GM12878 (cell line): ENCODE results near the gene STX1B. TPM values are rescaled to one million over a fixed set of nuclear protein-coding genes. Genes with fewer than 3 reads are reported as not detected.

ENCODE experiments used
- ATAC-seq: fragments of 200-7000 bp; cut with Tn5 transposase; 3 replicates; pipeline ENCODE4 v1.9.1; 2020; ENCODE audit warnings: mild to moderate bottlenecking, moderate library complexity
- BruUV-seq: library from RNA; stranded (reverse); fragments of 400-500 nt; replicated peaks from 2 replicates; lab custom pipeline; 2021; lab: Mats Ljungman, UMichigan
- CTCF ChIA-PET: fragments of 300-600 bp; sonication (Branson Sonifier 250); formaldehyde crosslinking; extraction: SDS; loops from one replicate; lab custom pipeline; 2021; ENCODE audit warnings: inconsistent platforms; lab: Yijun Ruan, JAX
- POLR2A ChIA-PET: fragments of 350-600 bp; formaldehyde crosslinking; extraction: SDS; loops from one replicate; lab custom pipeline; 2021; ENCODE audit warnings: inconsistent platforms; lab: Charles Lee
- RAD21 ChIA-PET: fragments of 300-600 bp; sonication (Branson Sonifier 250); formaldehyde crosslinking; loops from one replicate; lab custom pipeline; 2023; ENCODE audit warnings: antibody characterized with exemption; ENCODE audit not compliant: unreplicated experiment; lab: Charles Lee
- SMC1A ChIA-PET: fragments of 300-600 bp; sonication (Branson Sonifier 250); formaldehyde crosslinking; loops from one replicate; lab custom pipeline; 2023; ENCODE audit not compliant: unreplicated experiment, uncharacterized antibody; lab: Charles Lee
- DNase-seq: peaks from one replicate; pipeline ENCODE4 v3.0.0-alpha.2; 2011; ENCODE audit warnings: low read depth, low spot score
- FAIRE-seq: peaks from 3 replicates; lab custom pipeline; 2011; peaks lifted over from hg19 to GRCh38; lab: Jason Lieb, UNC
- H2AFZ ChIP-seq: 2 replicates; pipeline ENCODE4 v1.6.0; 2011; ENCODE audit warnings: low read depth, low read length, control low read depth; ENCODE audit not compliant: control insufficient read depth
- H3K27ac ChIP-seq: 2 replicates; pipeline ENCODE4 v1.5.1; 2011; ENCODE audit warnings: control low read depth; ENCODE audit not compliant: control insufficient read depth, insufficient read depth
- H3K27me3 ChIP-seq, 2 experiments: replicated peaks in 1 of 2; 2 replicates each; pipeline versions ENCODE4 v1.6.0 to v1.6.1; 2011; ENCODE audit warnings: low read length in 1 of 2; ENCODE audit not compliant: control insufficient read depth in 2 of 2, insufficient read depth in 2 of 2
- H3K36me3 ChIP-seq, 2 experiments: 2 replicates each; pipeline ENCODE4 v1.5.1; 2011; ENCODE audit warnings: low read length in 1 of 2; ENCODE audit not compliant: control insufficient read depth in 2 of 2, insufficient read depth in 2 of 2
- H3K4me1 ChIP-seq: 2 replicates; pipeline ENCODE4 v1.6.1; 2011; ENCODE audit warnings: mild to moderate bottlenecking, low read length, moderate library complexity, mixed read lengths; ENCODE audit not compliant: control insufficient read depth, insufficient read depth
- H3K4me2 ChIP-seq: 2 replicates; pipeline ENCODE4 v1.6.0; 2011; ENCODE audit warnings: control low read depth; ENCODE audit not compliant: control insufficient read depth, insufficient read depth
- H3K4me3 ChIP-seq: fragments of 200-600 bp; sonication (generic); 2 replicates; pipeline ENCODE4 v1.5.1; 2016
- H3K79me2 ChIP-seq: 2 replicates; pipeline ENCODE4 v1.6.0; 2011; ENCODE audit warnings: low read length; ENCODE audit not compliant: control insufficient read depth, insufficient read depth
- H3K9ac ChIP-seq: 2 replicates; pipeline ENCODE4 v1.8.0; 2011; ENCODE audit warnings: low read length, control low read depth, mixed read lengths; ENCODE audit not compliant: control insufficient read depth, insufficient read depth
- H3K9me3 ChIP-seq: replicated peaks from 3 replicates; pipeline ENCODE4 v1.5.1; 2011; ENCODE audit warnings: mild to moderate bottlenecking, low read length; ENCODE audit not compliant: control insufficient read depth, insufficient read depth
- H4K20me1 ChIP-seq: 2 replicates; pipeline ENCODE4 v1.6.0; 2011; ENCODE audit not compliant: control insufficient read depth, insufficient read depth
- CBFB ChIP-seq: IDR thresholded peaks from 2 replicates; pipeline ENCODE4 v1.6.1; 2016; ENCODE audit warnings: antibody characterized with exemption, low read depth
- DPF2 ChIP-seq: fragments of 450-650 bp; IDR thresholded peaks from 2 replicates; pipeline ENCODE4 v1.6.1; 2017; ENCODE audit warnings: mild to moderate bottlenecking
- HDGF ChIP-seq: fragments of 450-650 bp; IDR thresholded peaks from 2 replicates; pipeline ENCODE4 v1.6.1; 2016; ENCODE audit warnings: antibody characterized with exemption
- IKZF1 ChIP-seq: fragments of 450-650 bp; conservative IDR thresholded peaks from 2 replicates; pipeline ENCODE4 v1.6.1; 2017; ENCODE audit warnings: antibody characterized with exemption, mild to moderate bottlenecking
- PAX8 ChIP-seq: fragments of 450-650 bp; IDR thresholded peaks from 2 replicates; pipeline ENCODE4 v1.6.1; 2017; ENCODE audit warnings: mild to moderate bottlenecking, moderate library complexity
- POLR2A ChIP-seq: IDR thresholded peaks from 2 replicates; pipeline ENCODE4 v1.6.1; 2011; ENCODE audit warnings: low read depth, mild to moderate bottlenecking, low read length
- POU2F2 ChIP-seq: IDR thresholded peaks from 3 replicates; pipeline ENCODE4 v1.6.1; 2011; ENCODE audit warnings: low read depth, mild to moderate bottlenecking, low read length, borderline replicate concordance
- RAD21 ChIP-seq: IDR thresholded peaks from 2 replicates; pipeline ENCODE4 v1.6.1; 2011; ENCODE audit warnings: mild to moderate bottlenecking, low read depth, low read length, moderate library complexity; ENCODE audit not compliant: insufficient read depth
- ZNF217 ChIP-seq: fragments of 450-650 bp; IDR thresholded peaks from 2 replicates; pipeline ENCODE4 v1.6.1; 2017; ENCODE audit warnings: antibody characterized with exemption, mild to moderate bottlenecking
- WGBS: methylation state at CpG from one replicate; pipeline ENCODE4 v1.1.6; 2016; ENCODE audit warnings: low lambda C conversion rate; ENCODE audit not compliant: insufficient replicate concordance, insufficient coverage; ENCODE audit errors: missing lambda C conversion rate; 5-methylcytosine and 5-hydroxymethylcytosine counted together
- in situ Hi-C: fragments of 300-500 bp; cut with MboI; formaldehyde crosslinking; loops from 9 replicates; pipeline ENCODE4 v1.14.3; 2018; ENCODE audit warnings: mixed read lengths
- intact Hi-C: fragments of 100-400 bp; cut with micrococcal nuclease; formaldehyde crosslinking; loops from one replicate; pipeline ENCODE4 v1.14.2; 2022; ENCODE audit not compliant: unreplicated experiment
- polyA plus RNA-seq, 11 experiments: library from polyadenylated mRNA; depleted of rRNA in 4 of 11; unstranded in 6 of 11; stranded (reverse) in 5 of 11; fragments of >200 nt; fragmentation: Nextera tagmentation in 4 of 11; fragmentation: Illumina TruSeq in 1 of 11; extraction: Ambion mirVana in 4 of 11; extraction: Trizol in 1 of 11; gene quantifications; 1 replicate in 1 of 11; 2 replicates in 10 of 11; pipeline versions ENCODE4 v1.2.1 to v1.2.3, GENCODE V29; 2011 to 2016; ENCODE audit warnings: inconsistent platforms in 2 of 11, missing spikeins in 2 of 11, low read depth in 1 of 11
- total RNA-seq, 4 experiments: library from RNA; depleted of rRNA in 3 of 4; stranded (reverse); fragments of >200 nt in 3 of 4; fragmentation: Illumina TruSeq in 1 of 4; extraction: Trizol in 1 of 4; gene quantifications; 2 replicates each; pipeline versions ENCODE4 v1.2.1 to v1.2.3, GENCODE V29; 2013 to 2021
- TF ChIP-seq, protein P1 (sequence below): fragments of 450-650 bp; IDR thresholded peaks from 2 replicates; pipeline ENCODE4 v1.6.1; 2016; ENCODE audit warnings: mild to moderate bottlenecking
- TF ChIP-seq, protein P2 (sequence below): fragments of 450-650 bp; IDR thresholded peaks from 2 replicates; pipeline ENCODE4 v1.6.1; 2017; ENCODE audit warnings: mild to moderate bottlenecking
- TF ChIP-seq, protein P3 (sequence below): fragments of 450-650 bp; conservative IDR thresholded peaks from 2 replicates; pipeline ENCODE4 v1.6.1; 2017; ENCODE audit warnings: mild to moderate bottlenecking, moderate library complexity
- TF ChIP-seq, protein P4 (sequence below), 3 experiments: IDR thresholded peaks in 2 of 3; conservative IDR thresholded peaks in 1 of 3; 2 replicates each; pipeline ENCODE4 v1.5.1; 2011; ENCODE audit warnings: low read depth in 3 of 3, low read length in 3 of 3, mild to moderate bottlenecking in 3 of 3, control low read depth in 2 of 3, moderate library complexity in 2 of 3, inconsistent platforms in 1 of 3, mixed read lengths in 1 of 3; ENCODE audit not compliant: control insufficient read depth in 2 of 3, insufficient read depth in 1 of 3; ENCODE audit errors: extremely low read depth in 1 of 3

STX1B gene
- total and polyA plus RNA-seq, 10 of the 15 experiments (the other 5 are each of a cell fraction or from before 2014, with no cell fraction given), result 0.22 to 2.5 (median 1.1) TPM

DNA sequence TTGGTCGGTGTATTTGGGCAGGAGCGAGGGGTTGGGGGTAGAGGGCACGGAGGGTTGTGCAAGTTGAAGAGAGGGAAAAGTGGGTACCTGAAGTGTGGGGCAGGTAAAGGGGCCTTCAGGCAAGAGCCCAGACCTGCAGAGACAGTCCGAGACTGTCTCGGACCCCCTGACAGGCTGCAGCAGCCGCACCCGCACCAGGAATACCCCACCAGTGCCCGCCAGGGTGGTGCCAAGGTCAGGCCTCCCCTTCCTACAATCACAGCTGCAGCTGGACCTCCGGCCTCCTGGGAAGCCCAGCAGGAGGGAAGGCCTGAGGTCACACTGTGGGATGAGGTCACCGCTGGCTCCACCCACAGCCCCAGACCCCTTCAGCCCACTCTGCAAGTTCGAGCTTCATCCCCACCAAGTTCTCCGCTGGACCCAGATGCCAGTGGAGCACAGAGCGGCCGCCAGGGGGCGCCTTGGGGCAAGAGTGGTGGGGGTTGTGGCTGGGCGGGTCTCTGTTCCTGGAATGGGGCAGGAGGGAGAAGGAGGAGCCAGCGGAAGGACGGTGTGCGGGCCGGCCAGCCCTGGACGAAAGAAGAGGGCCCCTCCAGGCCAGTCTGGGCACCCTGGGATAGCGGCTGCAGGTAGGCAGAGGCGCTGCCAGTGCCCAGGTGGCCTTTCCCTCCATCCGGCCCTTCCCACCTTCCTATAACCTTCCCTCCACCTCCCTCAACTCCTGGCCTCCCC, 25.6 kb downstream of the STX1B start, which contains the start of gene HSD3B7:
HSD3B7 (plus strand) TSS at position 539 of the 732 bp plus-strand sequence. CDS start 452 bp downstream, outside the sequence.
- ATAC-seq, result peak; percentile 95
- in situ Hi-C loops, result loop anchor here (5.0 to 25.0 kb wide), 2 partner anchors 112 to 452 kb away; partner anchors contain the start of genes COX6A2 and ZNF843
- peak; percentile 78 for FAIRE-seq
- TF ChIP-seq, protein P1, sequence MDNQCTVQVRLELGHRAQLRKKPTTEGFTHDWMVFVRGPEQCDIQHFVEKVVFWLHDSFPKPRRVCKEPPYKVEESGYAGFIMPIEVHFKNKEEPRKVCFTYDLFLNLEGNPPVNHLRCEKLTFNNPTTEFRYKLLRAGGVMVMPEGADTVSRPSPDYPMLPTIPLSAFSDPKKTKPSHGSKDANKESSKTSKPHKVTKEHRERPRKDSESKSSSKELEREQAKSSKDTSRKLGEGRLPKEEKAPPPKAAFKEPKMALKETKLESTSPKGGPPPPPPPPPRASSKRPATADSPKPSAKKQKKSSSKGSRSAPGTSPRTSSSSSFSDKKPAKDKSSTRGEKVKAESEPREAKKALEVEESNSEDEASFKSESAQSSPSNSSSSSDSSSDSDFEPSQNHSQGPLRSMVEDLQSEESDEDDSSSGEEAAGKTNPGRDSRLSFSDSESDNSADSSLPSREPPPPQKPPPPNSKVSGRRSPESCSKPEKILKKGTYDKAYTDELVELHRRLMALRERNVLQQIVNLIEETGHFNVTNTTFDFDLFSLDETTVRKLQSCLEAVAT, result 0 out of 2 replicates have a peak, but pooled peaks have one; percentile 36
- TF ChIP-seq, protein P2, sequence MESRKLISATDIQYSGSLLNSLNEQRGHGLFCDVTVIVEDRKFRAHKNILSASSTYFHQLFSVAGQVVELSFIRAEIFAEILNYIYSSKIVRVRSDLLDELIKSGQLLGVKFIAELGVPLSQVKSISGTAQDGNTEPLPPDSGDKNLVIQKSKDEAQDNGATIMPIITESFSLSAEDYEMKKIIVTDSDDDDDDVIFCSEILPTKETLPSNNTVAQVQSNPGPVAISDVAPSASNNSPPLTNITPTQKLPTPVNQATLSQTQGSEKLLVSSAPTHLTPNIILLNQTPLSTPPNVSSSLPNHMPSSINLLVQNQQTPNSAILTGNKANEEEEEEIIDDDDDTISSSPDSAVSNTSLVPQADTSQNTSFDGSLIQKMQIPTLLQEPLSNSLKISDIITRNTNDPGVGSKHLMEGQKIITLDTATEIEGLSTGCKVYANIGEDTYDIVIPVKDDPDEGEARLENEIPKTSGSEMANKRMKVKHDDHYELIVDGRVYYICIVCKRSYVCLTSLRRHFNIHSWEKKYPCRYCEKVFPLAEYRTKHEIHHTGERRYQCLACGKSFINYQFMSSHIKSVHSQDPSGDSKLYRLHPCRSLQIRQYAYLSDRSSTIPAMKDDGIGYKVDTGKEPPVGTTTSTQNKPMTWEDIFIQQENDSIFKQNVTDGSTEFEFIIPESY, result 0 out of 2 replicates have a peak, but pooled peaks have one; percentile 6
- TF ChIP-seq HDGF (0 out of 2 replicates have a peak, but pooled peaks have one; percentile 43), PAX8 (no peak), IKZF1 (peak; percentile 58), CBFB (no peak), POU2F2 (0 out of 3 replicates have a peak, but pooled peaks have one; percentile 40), ZNF217 (no peak), RAD21 (peak; percentile 89), POLR2A (peak; percentile 55), DPF2 (peak; percentile 51; the same call in 1 of the 2 replicates)
- TF ChIP-seq, protein P3, sequence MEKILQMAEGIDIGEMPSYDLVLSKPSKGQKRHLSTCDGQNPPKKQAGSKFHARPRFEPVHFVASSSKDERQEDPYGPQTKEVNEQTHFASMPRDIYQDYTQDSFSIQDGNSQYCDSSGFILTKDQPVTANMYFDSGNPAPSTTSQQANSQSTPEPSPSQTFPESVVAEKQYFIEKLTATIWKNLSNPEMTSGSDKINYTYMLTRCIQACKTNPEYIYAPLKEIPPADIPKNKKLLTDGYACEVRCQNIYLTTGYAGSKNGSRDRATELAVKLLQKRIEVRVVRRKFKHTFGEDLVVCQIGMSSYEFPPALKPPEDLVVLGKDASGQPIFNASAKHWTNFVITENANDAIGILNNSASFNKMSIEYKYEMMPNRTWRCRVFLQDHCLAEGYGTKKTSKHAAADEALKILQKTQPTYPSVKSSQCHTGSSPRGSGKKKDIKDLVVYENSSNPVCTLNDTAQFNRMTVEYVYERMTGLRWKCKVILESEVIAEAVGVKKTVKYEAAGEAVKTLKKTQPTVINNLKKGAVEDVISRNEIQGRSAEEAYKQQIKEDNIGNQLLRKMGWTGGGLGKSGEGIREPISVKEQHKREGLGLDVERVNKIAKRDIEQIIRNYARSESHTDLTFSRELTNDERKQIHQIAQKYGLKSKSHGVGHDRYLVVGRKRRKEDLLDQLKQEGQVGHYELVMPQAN, result 0 out of 2 replicates have a peak, but pooled peaks have one; percentile 25
- TF ChIP-seq, protein P4, sequence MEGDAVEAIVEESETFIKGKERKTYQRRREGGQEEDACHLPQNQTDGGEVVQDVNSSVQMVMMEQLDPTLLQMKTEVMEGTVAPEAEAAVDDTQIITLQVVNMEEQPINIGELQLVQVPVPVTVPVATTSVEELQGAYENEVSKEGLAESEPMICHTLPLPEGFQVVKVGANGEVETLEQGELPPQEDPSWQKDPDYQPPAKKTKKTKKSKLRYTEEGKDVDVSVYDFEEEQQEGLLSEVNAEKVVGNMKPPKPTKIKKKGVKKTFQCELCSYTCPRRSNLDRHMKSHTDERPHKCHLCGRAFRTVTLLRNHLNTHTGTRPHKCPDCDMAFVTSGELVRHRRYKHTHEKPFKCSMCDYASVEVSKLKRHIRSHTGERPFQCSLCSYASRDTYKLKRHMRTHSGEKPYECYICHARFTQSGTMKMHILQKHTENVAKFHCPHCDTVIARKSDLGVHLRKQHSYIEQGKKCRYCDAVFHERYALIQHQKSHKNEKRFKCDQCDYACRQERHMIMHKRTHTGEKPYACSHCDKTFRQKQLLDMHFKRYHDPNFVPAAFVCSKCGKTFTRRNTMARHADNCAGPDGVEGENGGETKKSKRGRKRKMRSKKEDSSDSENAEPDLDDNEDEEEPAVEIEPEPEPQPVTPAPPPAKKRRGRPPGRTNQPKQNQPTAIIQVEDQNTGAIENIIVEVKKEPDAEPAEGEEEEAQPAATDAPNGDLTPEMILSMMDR (IDR thresholded peaks at IDR 0.05 in 2 of 3, conservative IDR thresholded peaks at IDR 0.05 in 1 of 3; ENCODE audit: control insufficient read depth in 2 of 3, extremely low read depth in 1 of 3, insufficient read depth in 1 of 3, low read depth in 3 of 3, low read length in 3 of 3), result peak; percentile 85 to 97 (median 92)

More for the DNA sequence above, 25.6 kb downstream of the STX1B start, which contains the start of gene HSD3B7:
- Histone ChIP-seq H3K27ac (no peak within 1 kb of the TSS), H4K20me1 (no peaks in the 10 kb centered on the region), H3K27me3 (no peaks in the 10 kb centered on the region), H3K79me2 (no peaks in the 10 kb centered on the region), H3K9ac (no peak within 1 kb of the TSS), H2AFZ (no peak within 1 kb of the TSS), H3K4me2 (no peak within 1 kb of the TSS), H3K36me3 (peaks cover 5 to 29% of the 10 kb centered on the region in 2 experiments), H3K4me1 (no peaks in the 10 kb centered on the region), H3K4me3 (no peak within 1 kb of the TSS), H3K9me3 (no peaks in the 10 kb centered on the region)
- SMC1A ChIA-PET, result interaction anchor here (0.5 to 2.8 kb wide), 11 partner anchors 11 to 157 kb away, joined by 3 to 11 read pairs (median 4); partner anchors contain the start of genes VKORC1, ZNF646 and ZNF668
- DNase-seq, result no peak
- intact Hi-C loops, result loop anchor here (1.0 to 2.0 kb wide), 2 partner anchors 110 to 458 kb away; partner anchors contain the start of gene VKORC1
- CTCF ChIA-PET, result interaction anchor here (0.6 to 2.8 kb wide), 26 partner anchors 11 to 884 kb away, joined by 3 to 17 read pairs (median 5); partner anchors contain the start of genes KAT8, STX4, VKORC1 and ZNF646
- POLR2A ChIA-PET, result interaction anchor here (0.5 to 1.0 kb wide), 4 partner anchors 9 to 458 kb away, joined by 3 to 4 read pairs (median 3); no protein-coding TSS in a partner anchor
- WGBS, result 42% methylated on average over 24 of the region's 24 CpGs
- BruUV-seq, result no TSS peak
- RAD21 ChIA-PET, result interaction anchor here (0.6 to 2.9 kb wide), 12 partner anchors 10 to 889 kb away, joined by 3 to 25 read pairs (median 5); partner anchors contain the start of genes ZNF267, ZNF646 and ZNF668
